A673 (cell line): Measurements from ENCODE around the gene RFPL1. TPM values are rescaled to one million over a fixed set of nuclear protein-coding genes. Genes with fewer than 3 reads are reported as not detected.

ENCODE experiments used
- BruUV-seq: library from RNA; stranded (reverse); fragments of 400-500 nt; replicated peaks from 2 replicates; lab custom pipeline; 2021; lab: Mats Ljungman, UMichigan
- CTCF ChIA-PET: fragments of 300-600 bp; sonication (Branson Sonifier 250); formaldehyde crosslinking; loops from one replicate; lab custom pipeline; 2022; ENCODE audit warnings: antibody characterized with exemption; lab: Charles Lee
- POLR2A ChIA-PET: fragments of 300-600 bp; sonication (Branson Sonifier 250); formaldehyde crosslinking; loops from one replicate; lab custom pipeline; 2022; ENCODE audit warnings: antibody characterized with exemption; ENCODE audit not compliant: low non-redundant PET; lab: Charles Lee
- DNase-seq: peaks from one replicate; pipeline ENCODE4 v3.0.0-alpha.2; 2015; ENCODE audit warnings: low spot score
- H3K27ac ChIP-seq: fragments of 200-600 bp; sonication (generic); 2 replicates; pipeline ENCODE4 v1.5.1; 2016; ENCODE audit warnings: mixed run types, low read depth, mild to moderate bottlenecking, mixed read lengths, antibody characterized with exemption, low read length; ENCODE audit not compliant: poor library complexity, severe bottlenecking
- H3K27me3 ChIP-seq: fragments of 200-600 bp; sonication (generic); replicated peaks from 2 replicates; pipeline ENCODE4 v1.6.1; 2017; ENCODE audit warnings: mixed run types, low read depth, mild to moderate bottlenecking, mixed read lengths, antibody characterized with exemption, low read length; ENCODE audit not compliant: insufficient read depth, poor library complexity
- H3K36me3 ChIP-seq: fragments of 200-600 bp; sonication (generic); 2 replicates; pipeline ENCODE4 v1.6.1; 2016; ENCODE audit warnings: mixed run types, mild to moderate bottlenecking, mixed read lengths, antibody characterized with exemption, low read length; ENCODE audit not compliant: insufficient read depth, poor library complexity, severe bottlenecking
- H3K4me1 ChIP-seq: fragments of 200-600 bp; sonication (generic); 2 replicates; pipeline ENCODE4 v1.6.1; 2017; ENCODE audit warnings: mixed run types, mild to moderate bottlenecking, mixed read lengths, antibody characterized with exemption, low read length; ENCODE audit not compliant: insufficient read depth, poor library complexity, severe bottlenecking
- H3K4me3 ChIP-seq: fragments of 200-600 bp; sonication (generic); 2 replicates; pipeline ENCODE4 v1.5.1; 2016; ENCODE audit warnings: low read depth, mixed run types, mild to moderate bottlenecking, mixed read lengths, low read length; ENCODE audit not compliant: poor library complexity, severe bottlenecking
- H3K9me3 ChIP-seq: fragments of 200-600 bp; sonication (generic); 2 replicates; pipeline ENCODE4 v1.6.1; 2016; ENCODE audit warnings: mixed run types, low read depth, mild to moderate bottlenecking, mixed read lengths, antibody characterized with exemption, low read length; ENCODE audit not compliant: poor library complexity, severe bottlenecking
- EZH2 ChIP-seq: fragments of 200-600 bp; sonication (generic); IDR thresholded peaks from 2 replicates; pipeline ENCODE4 v1.6.1; 2017; ENCODE audit warnings: borderline replicate concordance, low read depth, mild to moderate bottlenecking, mixed read lengths, antibody characterized with exemption, low read length; ENCODE audit not compliant: poor library complexity, severe bottlenecking
- intact Hi-C: fragments of 100-400 bp; cut with micrococcal nuclease; formaldehyde crosslinking; loops from one replicate; pipeline ENCODE4 v1.10.0; 2022; ENCODE audit not compliant: unreplicated experiment
- total RNA-seq: library from RNA; stranded (reverse); gene quantifications from 2 replicates; pipeline ENCODE4 v1.2.3, GENCODE V29; 2021
- TF ChIP-seq, protein P1 (sequence below): fragments of 300-800, 200-600 bp; sonication (generic); conservative IDR thresholded peaks from 2 replicates; pipeline ENCODE4 v1.5.1; 2017; ENCODE audit warnings: low read depth, mild to moderate bottlenecking, antibody characterized with exemption, low read length, moderate library complexity, mixed read lengths

Gene RFPL1
- total RNA-seq, 1 experiment from 2014 or later: not detected

DNA sequence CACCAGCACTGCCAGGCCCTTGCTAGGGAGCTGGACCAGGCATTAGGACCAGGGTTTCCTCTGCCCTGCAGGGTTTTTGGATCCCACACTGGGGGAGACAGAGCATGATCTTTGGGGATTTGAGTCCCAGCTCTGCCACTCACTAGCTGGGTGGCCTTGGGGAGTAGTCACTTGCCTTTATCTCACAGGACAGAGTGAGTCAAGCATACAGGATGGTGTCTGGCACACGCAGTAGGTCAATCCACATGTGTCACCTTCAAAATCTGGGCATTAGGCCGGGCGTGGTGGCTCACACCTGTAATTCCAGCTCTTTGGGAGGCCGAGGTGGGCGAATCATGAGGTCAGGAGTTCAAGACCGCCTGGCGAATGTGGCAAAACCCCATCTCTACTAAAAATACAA lies 44.3 kb downstream of the RFPL1 start:
- intact Hi-C loops: no loop called here
- TF ChIP-seq EZH2: no peak
- TF ChIP-seq, protein P1, sequence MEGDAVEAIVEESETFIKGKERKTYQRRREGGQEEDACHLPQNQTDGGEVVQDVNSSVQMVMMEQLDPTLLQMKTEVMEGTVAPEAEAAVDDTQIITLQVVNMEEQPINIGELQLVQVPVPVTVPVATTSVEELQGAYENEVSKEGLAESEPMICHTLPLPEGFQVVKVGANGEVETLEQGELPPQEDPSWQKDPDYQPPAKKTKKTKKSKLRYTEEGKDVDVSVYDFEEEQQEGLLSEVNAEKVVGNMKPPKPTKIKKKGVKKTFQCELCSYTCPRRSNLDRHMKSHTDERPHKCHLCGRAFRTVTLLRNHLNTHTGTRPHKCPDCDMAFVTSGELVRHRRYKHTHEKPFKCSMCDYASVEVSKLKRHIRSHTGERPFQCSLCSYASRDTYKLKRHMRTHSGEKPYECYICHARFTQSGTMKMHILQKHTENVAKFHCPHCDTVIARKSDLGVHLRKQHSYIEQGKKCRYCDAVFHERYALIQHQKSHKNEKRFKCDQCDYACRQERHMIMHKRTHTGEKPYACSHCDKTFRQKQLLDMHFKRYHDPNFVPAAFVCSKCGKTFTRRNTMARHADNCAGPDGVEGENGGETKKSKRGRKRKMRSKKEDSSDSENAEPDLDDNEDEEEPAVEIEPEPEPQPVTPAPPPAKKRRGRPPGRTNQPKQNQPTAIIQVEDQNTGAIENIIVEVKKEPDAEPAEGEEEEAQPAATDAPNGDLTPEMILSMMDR: no peak
- POLR2A ChIA-PET: no interaction called here

DNA sequence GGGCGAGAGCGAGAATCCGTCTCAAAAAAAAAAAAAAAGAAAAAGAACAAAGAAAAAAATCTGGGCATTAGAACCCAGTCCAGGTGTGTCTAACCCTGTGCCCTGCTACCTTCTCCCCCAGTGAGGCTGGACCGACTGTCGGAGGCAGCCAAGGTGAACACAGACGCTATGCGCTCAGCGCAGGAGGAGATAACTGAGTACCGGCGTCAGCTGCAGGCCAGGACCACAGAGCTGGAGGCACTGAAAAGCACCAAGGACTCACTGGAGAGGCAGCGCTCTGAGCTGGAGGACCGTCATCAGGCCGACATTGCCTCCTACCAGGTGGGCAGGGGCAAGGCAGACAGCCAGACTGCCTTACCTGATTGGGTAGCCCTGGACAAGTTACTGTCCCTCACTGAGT lies 44.9 kb downstream of the RFPL1 start:
- Histone ChIP-seq H3K9me3 (no peaks in the 10 kb centered on the region), H3K27ac (no peak overlapping the region), H3K27me3 (peaks cover 33% of the 10 kb centered on the region), H3K36me3 (no peaks in the 10 kb centered on the region), H3K4me1 (peaks cover 1% of the 10 kb centered on the region), H3K4me3 (no peak overlapping the region)
- ChIA-PET POLR2A (no interaction called here), CTCF (no interaction called here)
- DNase-seq: no peak
- intact Hi-C loops: no loop called here
- BruUV-seq: no TSS peak
- TF ChIP-seq, protein P1: no peak
- no peak for TF ChIP-seq EZH2

More for the DNA sequence above, 44.3 kb downstream of the RFPL1 start:
- CTCF ChIA-PET: no interaction called here
- no TSS peak for BruUV-seq
- H3K27me3 ChIP-seq: peaks cover 33% of the 10 kb centered on the region
- H3K4me3 ChIP-seq: no peak overlapping the region
- no peaks in the 10 kb centered on the region for H3K9me3 ChIP-seq
- H3K27ac ChIP-seq: no peak overlapping the region
- H3K36me3 ChIP-seq: no peaks in the 10 kb centered on the region
- peaks cover 7% of the 10 kb centered on the region for H3K4me1 ChIP-seq
- DNase-seq: no peak

DNA sequence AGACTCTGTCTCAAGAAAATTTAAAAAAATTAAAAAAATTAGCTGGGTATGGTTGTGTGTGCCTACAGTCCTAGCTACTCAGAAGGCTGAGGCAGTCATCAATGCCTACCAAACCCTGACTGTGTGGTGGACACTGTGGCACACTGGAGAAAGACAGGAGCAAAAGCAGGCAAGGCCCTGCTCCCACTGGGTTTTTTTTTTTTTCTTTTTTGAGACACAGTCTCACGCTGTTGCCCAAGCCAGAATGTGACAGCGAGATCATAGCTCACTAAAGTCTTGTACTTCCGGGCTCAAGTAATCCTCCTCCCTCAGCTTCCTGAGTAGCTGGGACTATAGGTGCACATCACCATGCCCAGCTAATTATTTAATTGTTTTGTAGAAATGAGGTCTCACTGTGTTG lies 46.3 kb downstream of the RFPL1 start:
- Histone ChIP-seq H3K9me3 (no peaks in the 10 kb centered on the region), H3K27ac (no peak overlapping the region), H3K36me3 (no peaks in the 10 kb centered on the region), H3K27me3 (peaks cover 22% of the 10 kb centered on the region), H3K4me3 (no peak overlapping the region), H3K4me1 (no peaks in the 10 kb centered on the region)
- TF ChIP-seq EZH2: no peak
- TF ChIP-seq, protein P1: no peak
- DNase-seq: no peak
- intact Hi-C loops: no loop called here
- ChIA-PET POLR2A (no interaction called here), CTCF (no interaction called here)
- no TSS peak for BruUV-seq
